HG03378 (cell line): ENCODE measurements around the gene COA5.
A peak's percentile ranks its signal among the peaks of the same experiment; 100 is the strongest.

Experiments
- ATAC-seq: cut with Tn5 transposase; IDR thresholded peaks from one replicate; pipeline ENCODE4 v1.9.1; 2021; ENCODE audit warnings: mild to moderate bottlenecking, moderate library complexity; ENCODE audit not compliant: unreplicated experiment

Gene COA5

DNA sequence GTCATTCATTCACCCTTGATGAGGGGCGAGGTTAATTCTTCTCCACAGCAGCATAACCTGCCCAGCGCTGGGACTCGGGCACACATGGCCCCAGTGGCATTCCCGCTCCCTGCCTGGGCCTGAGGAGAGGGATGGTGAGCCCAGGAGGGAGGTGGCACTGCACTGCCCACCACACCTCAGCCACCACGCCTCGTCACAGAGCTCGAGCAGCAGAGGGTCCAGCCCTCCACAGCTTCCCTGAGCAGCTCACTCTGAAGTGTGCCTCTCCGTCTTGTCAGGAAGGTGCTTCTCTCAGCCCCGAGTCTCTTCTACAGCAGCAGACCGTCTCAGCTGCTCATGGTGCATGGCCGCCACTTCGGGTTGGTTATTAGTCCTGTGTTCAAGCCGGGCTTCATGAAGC lies 34.9 kb downstream of the COA5 start:
- ATAC-seq: no peak

DNA sequence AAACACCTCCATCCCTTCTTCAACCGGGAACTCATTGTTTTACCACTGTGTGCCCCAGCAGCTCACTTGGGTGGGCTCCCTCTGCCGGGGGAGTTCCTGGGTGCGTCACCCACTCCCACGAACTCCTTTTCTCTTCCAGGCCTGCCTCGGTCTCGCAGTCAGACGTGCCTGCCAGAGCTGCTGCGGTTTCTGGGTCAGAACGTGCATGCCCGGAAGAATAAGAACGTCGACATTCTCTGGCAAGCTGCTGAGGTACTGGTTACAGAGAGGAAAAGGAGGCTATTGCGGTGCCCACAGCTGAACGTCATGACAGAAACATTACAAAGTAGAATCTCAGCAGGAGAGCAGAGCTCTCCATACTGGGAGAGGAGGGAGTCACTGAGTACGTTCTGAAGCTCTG lies 35.6 kb downstream of the COA5 start:
- no peak for ATAC-seq

DNA sequence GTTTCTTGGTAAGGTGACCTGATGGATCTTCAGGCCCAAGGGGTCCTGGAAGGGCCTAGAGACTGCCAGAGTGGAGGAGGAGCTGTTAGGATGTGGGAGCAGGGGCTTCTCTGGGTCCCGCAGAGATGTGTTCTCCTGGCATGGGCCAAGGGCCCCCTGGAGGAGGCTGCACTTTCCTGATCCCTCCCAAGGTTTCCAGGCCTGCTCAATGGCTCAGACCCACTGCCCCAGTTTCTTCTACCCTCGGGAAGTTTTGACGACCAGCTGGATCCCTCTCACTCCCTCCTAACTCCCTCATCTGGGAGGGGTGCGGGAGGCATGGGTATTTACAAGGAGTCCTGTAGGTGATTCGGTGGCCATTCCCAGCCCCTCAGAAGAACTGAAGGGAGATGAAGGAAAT lies 36.1 kb downstream of the COA5 start:
- no peak for ATAC-seq

DNA sequence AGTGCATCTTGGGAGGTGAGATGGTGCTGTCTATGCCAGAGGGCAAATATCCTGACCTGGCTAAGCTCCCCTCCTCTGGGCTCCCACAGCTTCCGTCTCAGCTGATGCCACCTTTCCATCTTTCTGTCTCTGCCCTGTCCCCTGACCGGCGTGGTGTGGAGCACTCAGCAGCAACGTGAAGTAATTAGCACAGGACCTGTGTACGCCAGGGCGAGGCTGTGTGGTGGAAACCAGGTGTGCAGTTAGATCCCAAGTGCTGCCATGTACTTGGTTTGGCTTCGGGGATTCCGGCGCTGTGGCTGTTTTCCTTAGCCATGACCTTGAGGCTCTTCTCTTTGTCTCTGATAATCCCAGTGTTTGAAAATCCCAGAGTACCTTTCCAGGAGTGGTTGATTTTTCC lies 36.5 kb downstream of the COA5 start:
- ATAC-seq: no peak

DNA sequence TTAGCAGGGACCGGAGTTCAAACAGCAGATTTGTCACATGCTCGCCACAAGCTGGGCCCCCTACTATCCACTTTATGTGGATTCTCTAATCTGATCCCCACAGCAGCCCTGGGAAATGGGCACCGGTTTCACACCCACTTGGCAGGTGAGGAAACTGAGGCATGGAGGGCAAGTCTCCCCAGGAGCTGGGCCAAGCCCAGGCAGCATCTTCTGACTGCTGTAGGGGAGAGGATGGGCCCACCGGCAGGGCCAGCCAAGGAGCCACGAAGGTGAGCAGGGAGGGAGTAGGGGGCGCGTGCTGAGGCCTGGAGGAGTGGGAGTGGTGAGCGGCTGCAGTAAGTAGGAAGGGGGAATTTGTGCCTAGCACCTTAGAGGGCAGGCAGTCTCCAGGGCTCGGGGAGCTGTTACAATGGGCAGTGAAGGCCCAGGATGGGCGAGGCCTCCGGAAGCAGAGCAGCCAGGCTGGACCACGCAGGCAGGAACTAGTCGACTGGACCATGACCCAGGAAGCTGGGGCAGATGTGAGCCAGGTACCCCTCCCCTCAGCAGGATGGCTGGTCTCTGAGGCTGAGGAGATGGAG lies 37.1 kb downstream of the COA5 start:
- no peak for ATAC-seq

DNA sequence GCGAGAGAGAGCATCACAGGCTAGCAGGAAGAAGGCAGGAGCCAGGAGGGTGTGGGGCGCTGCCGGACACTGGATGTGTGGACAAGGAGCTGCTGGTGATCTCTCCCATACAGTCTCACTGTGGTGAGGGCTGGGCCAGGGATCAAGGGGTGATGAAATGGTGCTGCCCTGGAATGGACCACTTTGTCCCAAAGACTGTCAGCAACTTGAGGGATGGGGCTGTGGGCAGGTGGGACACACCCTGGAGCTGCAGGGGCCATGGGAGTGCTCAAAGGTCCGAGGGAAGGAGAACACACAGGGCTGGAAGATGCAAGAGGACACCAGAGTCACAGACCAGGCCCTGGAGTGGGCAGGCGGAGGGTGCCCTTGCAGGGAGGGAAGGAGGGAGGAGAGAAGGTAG lies 38.0 kb downstream of the COA5 start:
- ATAC-seq: no peak

- no peak for ATAC-seq
Observed at GRCh38 chr2:98569915-98570314, 38.4 kb downstream of the COA5 start.

DNA sequence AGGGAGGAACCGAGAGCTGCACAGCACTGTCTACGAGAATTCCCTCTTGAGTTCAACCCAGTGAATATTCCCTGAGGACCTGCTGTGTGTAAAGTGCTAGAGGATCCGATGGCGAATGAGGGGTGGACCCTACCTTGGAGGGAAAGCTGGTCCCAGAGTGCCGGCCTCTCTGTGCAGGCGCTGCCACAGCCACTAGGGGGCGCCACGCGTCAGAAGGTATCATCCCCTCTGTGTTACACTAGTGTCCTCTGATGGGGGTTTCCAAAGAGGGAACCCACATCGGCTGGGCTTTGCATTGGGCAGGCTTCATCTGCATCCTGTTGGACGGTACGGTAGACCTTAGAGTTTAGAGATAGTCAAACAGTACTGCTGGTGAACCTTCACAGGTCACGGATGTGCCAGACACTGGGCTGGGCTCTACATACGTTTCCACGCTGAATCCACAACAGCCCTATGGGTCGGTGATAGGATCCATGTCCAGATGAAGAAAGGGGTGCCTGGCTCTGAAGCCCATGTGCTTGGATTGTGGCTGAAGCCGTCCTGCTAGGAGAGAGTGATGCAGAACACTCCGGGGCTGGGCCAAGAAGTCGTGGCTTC lies 39.0 kb downstream of the COA5 start:
- ATAC-seq: no peak

- no peak for ATAC-seq
Observed at GRCh38 chr2:98568161-98568956, 40.0 kb downstream of the COA5 start.

- no peak for ATAC-seq
Observed at GRCh38 chr2:98565941-98566340, 42.4 kb downstream of the COA5 start.

DNA sequence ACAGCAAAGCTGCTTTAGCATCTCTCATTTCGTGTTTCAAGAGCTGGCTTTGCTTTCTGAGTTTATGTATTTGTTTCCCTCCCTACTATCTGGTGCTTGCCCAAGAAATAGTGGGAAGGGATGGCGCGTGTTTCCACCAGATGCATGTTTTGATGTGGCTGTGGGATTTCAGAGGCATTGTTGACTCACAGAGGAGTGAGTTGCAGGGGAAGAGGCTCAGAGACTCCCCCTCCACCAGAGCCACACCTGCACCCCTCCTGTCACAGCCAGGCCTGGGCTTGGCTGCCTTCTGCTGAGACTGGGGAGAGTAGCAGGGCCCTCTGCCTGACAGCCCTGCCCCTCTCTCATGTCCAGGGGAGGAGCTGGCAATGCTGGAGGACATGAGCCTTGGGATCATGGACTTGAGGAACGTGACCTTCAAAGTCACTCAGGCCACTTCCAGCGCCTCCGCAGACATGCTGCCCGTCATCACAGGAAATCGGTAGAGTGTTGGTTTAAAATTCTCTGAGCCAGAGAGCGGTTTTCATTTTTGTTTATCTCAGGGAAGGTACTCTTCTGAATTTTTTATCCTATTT lies 42.9 kb downstream of the COA5 start:
- ATAC-seq: no peak

DNA sequence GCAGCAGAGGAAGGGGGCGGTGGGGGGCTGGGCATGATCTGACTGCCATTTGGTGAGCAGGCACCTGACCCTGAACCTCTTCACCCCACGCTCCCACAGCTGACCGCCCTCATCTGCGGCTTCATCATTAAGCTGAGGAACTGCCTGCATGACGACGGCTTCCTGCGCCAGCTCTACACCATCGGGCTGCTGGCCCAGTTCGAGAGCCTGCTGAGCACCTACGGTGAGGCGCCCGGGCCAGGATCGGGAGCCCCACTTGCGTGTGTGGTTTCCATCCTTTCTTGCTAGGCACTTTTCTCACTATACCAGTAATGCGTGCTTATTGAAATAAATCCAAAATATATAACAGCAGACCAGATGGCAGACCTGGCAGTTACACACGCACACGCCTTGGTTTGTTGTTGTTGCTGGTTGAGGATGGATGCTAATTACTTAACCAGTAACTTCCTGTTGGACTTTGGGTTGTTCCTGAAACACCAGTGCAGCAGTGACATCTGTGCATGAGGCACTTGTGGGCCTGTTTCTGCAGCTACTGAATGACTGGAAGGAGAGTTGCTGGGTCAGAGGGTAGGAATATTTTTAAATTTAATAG lies 43.7 kb downstream of the COA5 start:
- ATAC-seq: no peak

- ATAC-seq: no peak
Observed at GRCh38 chr2:98563394-98563793, 44.9 kb downstream of the COA5 start.

- no peak for ATAC-seq
Observed at GRCh38 chr2:98561902-98562695, 46.2 kb downstream of the COA5 start.

- no peak for ATAC-seq
Observed at GRCh38 chr2:98561018-98561417, 47.3 kb downstream of the COA5 start.

DNA sequence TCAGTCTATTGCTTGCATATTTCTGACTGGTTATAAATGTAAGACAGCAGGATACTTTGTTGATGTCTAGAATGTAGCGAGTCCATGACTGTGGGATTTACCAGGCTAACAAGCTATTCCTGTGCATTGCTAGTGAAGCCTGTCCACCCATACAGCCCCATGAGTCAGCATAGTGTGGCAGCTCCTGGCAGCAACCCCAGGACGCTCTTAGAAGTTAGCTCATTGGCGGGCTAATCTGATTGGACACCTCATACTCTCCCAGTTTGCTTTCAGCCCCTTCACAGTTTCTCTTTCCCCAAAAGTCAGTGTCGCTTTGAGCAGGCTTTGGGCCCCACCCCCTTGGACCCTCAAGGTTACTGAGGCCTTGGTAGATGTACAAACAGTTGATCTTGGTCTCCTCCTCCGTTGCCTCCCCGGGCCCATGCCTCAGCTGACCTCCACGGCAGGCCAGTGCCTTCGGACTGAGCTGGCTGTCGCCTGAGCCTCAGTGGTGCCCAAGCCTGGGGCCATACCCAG lies 48.0 kb downstream of the COA5 start:
- no peak for ATAC-seq

DNA sequence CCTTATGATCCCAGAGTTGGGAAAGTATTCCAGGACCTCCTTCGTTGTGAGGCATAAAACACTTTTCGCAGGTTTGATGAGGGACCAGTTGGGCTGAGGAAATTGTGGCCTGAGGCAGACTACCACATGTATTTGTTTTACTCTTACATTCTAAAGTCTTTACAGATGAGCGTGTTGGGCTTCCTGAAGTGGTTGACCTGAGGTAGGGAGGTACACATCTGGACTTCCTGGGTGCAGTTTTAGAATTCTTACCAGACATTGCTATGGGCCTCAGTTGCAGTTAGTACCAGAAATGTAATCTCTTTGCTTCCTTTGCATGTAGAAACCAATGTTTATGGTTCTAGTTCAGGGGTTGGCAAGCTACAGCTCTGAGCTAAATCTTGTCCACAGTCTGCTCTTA lies 48.7 kb downstream of the COA5 start:
- ATAC-seq: no peak

- ATAC-seq: no peak
Observed at GRCh38 chr2:98558852-98559530, 49.3 kb downstream of the COA5 start.

- ATAC-seq: peak; percentile 72
Observed at GRCh38 chr2:98556344-98557033, 51.8 kb downstream of the COA5 start.
